PC-9 (cell line): Measurements from ENCODE around the gene ARHGAP32.

Source experiments
- EZH2 ChIP-seq: fragments of 200-600 bp; sonication (generic); IDR thresholded peaks from 2 replicates; pipeline ENCODE4 v1.8.0; 2017; ENCODE audit warnings: antibody characterized with exemption, low read depth
- TF ChIP-seq, protein P1 (sequence below): fragments of 200-600 bp; sonication (generic); conservative IDR thresholded peaks from 2 replicates; pipeline ENCODE4 v1.6.1; 2017; ENCODE audit warnings: mixed run types, antibody characterized with exemption, mild to moderate bottlenecking, moderate library complexity

DNA sequence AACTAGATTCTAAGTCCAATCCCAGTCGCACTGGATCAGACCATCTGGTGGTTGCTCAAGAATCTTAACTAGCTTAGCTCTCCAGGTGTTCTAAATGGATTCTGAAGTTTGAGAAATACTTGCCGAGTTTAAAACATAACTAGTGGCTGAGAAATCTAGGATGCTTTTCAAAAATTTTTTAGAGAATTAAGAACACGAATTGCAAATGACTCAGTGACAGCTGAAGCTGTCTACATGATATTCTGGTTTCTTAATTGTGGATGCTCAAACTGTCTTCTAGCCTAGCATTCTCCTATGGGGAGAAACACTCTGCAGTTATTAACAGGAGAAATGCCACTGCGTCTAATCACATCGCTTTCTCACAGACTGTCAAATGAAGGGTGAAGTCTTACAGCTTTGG is 229.2 kb downstream of the ARHGAP32 start:
- TF ChIP-seq, protein P1, sequence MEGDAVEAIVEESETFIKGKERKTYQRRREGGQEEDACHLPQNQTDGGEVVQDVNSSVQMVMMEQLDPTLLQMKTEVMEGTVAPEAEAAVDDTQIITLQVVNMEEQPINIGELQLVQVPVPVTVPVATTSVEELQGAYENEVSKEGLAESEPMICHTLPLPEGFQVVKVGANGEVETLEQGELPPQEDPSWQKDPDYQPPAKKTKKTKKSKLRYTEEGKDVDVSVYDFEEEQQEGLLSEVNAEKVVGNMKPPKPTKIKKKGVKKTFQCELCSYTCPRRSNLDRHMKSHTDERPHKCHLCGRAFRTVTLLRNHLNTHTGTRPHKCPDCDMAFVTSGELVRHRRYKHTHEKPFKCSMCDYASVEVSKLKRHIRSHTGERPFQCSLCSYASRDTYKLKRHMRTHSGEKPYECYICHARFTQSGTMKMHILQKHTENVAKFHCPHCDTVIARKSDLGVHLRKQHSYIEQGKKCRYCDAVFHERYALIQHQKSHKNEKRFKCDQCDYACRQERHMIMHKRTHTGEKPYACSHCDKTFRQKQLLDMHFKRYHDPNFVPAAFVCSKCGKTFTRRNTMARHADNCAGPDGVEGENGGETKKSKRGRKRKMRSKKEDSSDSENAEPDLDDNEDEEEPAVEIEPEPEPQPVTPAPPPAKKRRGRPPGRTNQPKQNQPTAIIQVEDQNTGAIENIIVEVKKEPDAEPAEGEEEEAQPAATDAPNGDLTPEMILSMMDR: no peak
- TF ChIP-seq EZH2: no peak
